HEK293 (cell line): ENCODE measurements around the gene PEG3.

Experiments
- CTCF ChIP-seq: fragments of 450-650 bp; formaldehyde crosslinking; IDR thresholded peaks from 2 replicates; pipeline ENCODE4 v1.5.1; 2016; ENCODE audit warnings: missing biosample characterization, missing genetic modification characterization
- RBAK ChIP-seq: fragments of 450-650 bp; formaldehyde crosslinking; IDR thresholded peaks from 2 replicates; pipeline ENCODE4 v1.5.1; 2016; ENCODE audit warnings: missing biosample characterization, missing genetic modification characterization
- ZBTB10 ChIP-seq: fragments of 450-650 bp; formaldehyde crosslinking; IDR thresholded peaks from 2 replicates; pipeline ENCODE4 v1.5.1; 2016; ENCODE audit warnings: missing biosample characterization, missing genetic modification characterization
- ZBTB7A ChIP-seq: fragments of 450-650 bp; formaldehyde crosslinking; IDR thresholded peaks from 2 replicates; pipeline ENCODE4 v1.5.1; 2016; ENCODE audit warnings: low read depth, missing biosample characterization, missing genetic modification characterization
- ZNF394 ChIP-seq: fragments of 450-650 bp; formaldehyde crosslinking; IDR thresholded peaks from 2 replicates; pipeline ENCODE4 v1.5.1; 2016; ENCODE audit warnings: missing biosample characterization, missing genetic modification characterization, mild to moderate bottlenecking, moderate library complexity, borderline replicate concordance
- ZNF416 ChIP-seq: fragments of 450-650 bp; formaldehyde crosslinking; IDR thresholded peaks from 2 replicates; pipeline ENCODE4 v1.5.1; 2016; ENCODE audit warnings: missing biosample characterization, missing genetic modification characterization
- ZNF501 ChIP-seq: fragments of 450-650 bp; formaldehyde crosslinking; IDR thresholded peaks from 2 replicates; pipeline ENCODE4 v1.5.1; 2016; ENCODE audit warnings: missing biosample characterization, missing genetic modification characterization
- TF ChIP-seq, protein P1 (sequence below): fragments of 450-650 bp; formaldehyde crosslinking; IDR thresholded peaks from 2 replicates; pipeline ENCODE4 v1.5.1; 2017; ENCODE audit warnings: missing biosample characterization, missing genetic modification characterization
- TF ChIP-seq, protein P2 (sequence below): fragments of 450-650 bp; formaldehyde crosslinking; optimal IDR thresholded peaks from 2 replicates; pipeline ENCODE3; 2016; ENCODE audit warnings: missing biosample characterization, mild to moderate bottlenecking, missing genetic modification characterization

DNA sequence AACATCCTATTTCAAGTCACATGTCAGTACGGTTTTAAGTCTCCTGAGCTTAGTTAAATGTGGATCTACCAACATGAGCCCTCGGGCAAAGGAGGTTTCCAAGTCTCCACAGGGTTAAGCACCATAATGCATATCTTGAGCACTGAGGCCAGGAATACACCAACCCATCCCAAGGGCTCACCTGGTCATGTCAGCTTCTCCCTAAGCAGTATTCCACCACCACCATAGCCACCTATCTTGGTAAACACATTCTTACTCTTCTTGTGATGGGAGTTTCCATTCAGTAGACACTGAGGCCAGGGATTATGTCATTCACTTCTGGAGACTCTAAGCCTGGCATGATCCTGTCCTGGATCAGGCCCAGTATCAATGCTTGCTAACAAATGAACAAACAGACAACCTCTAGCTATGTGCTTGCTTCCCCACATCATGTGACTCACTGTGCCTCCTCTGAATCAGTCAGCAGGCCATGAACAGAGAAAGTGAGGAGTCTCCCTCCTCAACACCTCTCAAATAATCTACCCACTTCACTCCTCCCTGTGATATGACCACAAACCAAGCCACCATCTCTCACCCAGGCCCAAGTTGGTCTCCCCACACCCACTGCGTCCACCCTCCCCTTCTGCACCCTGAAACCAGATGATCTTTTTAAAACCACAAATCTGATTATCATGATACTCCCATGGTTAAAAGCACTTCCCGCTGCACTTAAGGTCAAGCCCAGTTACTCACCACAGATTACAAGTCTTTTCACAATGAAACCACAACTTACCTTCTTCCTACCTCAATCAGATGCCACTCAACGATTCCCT, 5.8 kb downstream of the PEG3 start:
- TF ChIP-seq ZNF416 (tag by site-specific recombination) (no peak), ZNF394 (tag by site-specific recombination) (no peak), ZBTB10 (tag by site-specific recombination) (no peak), CTCF (tag by site-specific recombination) (no peak), ZNF501 (tag by site-specific recombination) (no peak), RBAK (tag by site-specific recombination) (no peak), ZBTB7A (tag by site-specific recombination) (no peak)
- TF ChIP-seq, protein P1, sequence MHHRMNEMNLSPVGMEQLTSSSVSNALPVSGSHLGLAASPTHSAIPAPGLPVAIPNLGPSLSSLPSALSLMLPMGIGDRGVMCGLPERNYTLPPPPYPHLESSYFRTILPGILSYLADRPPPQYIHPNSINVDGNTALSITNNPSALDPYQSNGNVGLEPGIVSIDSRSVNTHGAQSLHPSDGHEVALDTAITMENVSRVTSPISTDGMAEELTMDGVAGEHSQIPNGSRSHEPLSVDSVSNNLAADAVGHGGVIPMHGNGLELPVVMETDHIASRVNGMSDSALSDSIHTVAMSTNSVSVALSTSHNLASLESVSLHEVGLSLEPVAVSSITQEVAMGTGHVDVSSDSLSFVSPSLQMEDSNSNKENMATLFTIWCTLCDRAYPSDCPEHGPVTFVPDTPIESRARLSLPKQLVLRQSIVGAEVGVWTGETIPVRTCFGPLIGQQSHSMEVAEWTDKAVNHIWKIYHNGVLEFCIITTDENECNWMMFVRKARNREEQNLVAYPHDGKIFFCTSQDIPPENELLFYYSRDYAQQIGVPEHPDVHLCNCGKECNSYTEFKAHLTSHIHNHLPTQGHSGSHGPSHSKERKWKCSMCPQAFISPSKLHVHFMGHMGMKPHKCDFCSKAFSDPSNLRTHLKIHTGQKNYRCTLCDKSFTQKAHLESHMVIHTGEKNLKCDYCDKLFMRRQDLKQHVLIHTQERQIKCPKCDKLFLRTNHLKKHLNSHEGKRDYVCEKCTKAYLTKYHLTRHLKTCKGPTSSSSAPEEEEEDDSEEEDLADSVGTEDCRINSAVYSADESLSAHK (tag by site-specific recombination), result no peak
- TF ChIP-seq, protein P2, sequence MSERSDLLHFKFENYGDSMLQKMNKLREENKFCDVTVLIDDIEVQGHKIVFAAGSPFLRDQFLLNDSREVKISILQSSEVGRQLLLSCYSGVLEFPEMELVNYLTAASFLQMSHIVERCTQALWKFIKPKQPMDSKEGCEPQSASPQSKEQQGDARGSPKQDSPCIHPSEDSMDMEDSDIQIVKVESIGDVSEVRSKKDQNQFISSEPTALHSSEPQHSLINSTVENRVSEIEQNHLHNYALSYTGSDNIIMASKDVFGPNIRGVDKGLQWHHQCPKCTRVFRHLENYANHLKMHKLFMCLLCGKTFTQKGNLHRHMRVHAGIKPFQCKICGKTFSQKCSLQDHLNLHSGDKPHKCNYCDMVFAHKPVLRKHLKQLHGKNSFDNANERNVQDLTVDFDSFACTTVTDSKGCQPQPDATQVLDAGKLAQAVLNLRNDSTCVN (tag by site-specific recombination), result no peak
